ENCODE data around the gene SIGLEC8.
"Not testable (repeated sequence)": the region's sequence is repeated elsewhere in the genome, so short reads cannot be mapped to it uniquely, and the experiment has no call there.

Gene SIGLEC8

DNA sequence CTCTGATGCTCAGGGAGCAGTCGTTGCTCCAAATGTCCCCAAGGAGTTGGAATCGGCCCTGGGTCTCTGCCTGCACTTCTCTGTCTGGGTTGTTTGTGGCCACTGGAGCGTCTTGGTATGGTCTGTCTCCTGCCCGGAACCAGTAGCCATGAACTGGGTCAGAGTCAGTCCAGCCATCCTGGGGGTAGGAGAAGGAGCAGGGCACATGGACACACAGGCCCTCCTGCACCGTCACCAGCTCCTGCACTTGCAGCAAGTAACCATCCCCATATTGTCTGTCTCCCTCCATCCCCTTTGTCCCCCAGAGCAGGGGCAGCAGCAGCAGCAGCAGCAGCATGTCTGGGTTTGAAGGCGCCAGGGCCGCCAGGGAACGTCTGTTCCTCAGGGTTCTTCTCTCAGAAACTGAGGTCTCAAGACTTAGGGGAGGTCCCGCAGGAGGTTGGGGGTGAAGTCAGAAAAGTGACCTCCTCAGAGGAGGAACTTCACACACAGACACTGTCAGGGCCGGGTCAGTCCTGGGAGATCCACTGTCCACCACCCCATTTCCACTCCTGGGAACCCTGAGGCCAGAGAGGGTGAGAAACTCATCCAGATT, at the start of gene SIGLEC8:
Gene SIGLEC8 (minus strand): TSS at position 404 of the 595 bp plus-strand sequence. CDS start 67 bp downstream, at position 337.
- DNase-seq (ENCODE audit: low spot score) = no peak

DNA sequence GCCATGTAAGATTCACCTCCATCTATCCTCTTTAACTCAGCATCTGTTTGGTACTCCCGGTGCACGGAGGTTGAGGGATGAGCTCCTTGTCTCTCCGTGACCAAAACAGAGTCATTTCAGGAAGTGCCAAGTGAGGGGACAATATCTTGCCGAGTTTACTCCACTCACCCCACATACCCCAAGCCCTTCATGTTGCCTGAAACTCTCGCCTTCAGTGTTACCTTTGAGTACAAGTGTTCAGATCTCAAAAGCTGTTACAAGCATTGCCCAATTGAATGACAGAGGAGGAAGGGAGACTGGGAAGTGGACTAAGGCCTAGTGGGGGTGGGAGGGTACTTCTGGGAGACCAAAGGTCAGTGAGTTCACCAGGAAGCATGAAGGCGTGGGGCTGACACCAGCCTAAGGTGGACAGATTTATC, 49.4 kb upstream of the SIGLEC8 start:
- DNase-seq (ENCODE audit: low spot score) = no peak

DNA sequence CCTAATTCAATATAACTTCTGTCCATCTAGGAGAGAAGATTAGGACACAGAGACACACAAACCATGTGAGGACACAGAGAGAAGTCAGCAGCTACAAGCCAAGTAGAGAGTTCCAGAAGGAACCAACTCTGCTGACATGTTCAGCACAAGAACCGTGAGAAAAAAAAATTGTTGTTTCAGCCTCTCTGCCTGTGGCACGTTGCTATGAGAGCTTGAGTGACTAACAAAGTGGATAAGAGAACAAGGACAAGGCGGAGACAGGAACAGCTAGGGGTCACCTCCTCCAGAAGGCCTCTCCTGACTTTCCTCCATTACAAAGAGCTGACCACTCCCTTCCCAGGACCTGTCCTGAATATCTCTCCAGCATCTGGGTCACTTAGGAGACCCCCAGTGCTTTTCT, 48.9 kb upstream of the SIGLEC8 start:
- no peak for DNase-seq (ENCODE audit: low spot score)

DNA sequence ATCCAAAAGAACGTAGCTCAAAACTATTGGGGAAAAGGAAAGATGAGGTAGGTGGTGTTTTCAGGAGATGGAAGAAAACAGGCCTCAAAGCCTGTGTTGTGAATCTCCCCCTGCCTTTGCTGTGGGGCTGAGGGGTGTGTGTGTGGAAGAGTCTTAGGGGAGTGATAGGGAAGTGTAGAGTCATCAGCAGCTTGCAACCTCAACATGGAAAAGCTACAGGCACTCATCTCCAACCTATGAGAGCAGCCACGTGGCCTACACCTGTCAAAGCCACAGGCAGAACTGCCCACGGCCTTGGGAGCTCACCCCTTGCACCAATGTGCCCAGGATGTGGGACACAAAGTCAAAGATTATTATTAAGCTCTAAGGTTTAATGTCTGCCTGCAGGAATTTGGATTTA, 47.6 kb upstream of the SIGLEC8 start:
- no peak for DNase-seq (ENCODE audit: low spot score)

DNA sequence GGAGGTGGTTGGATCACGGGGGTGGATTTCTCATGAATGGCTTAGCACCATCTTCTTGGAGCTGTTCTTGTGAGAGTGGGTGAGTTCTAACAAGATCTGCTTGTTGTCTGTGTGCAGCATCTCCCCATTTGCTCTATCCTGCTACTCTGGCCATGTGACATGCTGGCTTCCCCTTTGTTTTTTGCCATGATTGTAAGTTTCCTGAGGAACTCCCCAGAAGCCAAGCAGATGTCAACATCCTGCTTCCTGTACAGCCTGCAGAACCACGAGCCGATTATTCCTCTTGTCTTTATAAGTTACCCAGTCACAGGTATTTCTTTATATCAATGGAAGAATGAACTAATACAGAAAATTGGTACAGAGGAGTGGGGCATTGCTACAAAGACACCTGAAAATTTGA, 45.6 kb upstream of the SIGLEC8 start:
- DNase-seq (ENCODE audit: low spot score) = no peak

DNA sequence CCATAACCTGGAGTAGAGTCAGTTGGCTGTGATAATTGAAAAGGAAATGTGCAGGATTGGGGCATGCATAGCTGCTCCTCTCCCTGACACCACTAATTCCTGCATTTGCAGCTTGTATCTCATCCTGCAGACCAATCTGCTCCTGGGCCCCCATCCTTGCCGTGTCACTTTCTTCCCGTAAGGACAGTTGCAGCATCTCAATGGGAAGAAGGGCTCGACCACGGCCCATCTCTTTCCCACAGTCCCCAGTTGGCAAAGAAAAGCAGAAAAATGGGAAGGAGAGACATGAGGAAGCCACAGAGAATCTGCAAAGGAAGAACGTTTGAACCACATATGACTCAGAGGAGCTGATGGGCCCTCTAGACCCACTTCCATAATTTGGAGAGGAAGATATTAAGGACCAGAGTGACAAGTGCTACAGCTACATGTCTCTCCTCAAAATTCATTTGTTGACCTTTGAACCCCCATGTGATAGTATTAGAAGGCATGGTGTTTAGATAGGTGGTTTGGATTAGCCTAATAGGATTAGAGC, 45.1 kb upstream of the SIGLEC8 start:
- DNase-seq (ENCODE audit: low spot score) = no peak

DNA sequence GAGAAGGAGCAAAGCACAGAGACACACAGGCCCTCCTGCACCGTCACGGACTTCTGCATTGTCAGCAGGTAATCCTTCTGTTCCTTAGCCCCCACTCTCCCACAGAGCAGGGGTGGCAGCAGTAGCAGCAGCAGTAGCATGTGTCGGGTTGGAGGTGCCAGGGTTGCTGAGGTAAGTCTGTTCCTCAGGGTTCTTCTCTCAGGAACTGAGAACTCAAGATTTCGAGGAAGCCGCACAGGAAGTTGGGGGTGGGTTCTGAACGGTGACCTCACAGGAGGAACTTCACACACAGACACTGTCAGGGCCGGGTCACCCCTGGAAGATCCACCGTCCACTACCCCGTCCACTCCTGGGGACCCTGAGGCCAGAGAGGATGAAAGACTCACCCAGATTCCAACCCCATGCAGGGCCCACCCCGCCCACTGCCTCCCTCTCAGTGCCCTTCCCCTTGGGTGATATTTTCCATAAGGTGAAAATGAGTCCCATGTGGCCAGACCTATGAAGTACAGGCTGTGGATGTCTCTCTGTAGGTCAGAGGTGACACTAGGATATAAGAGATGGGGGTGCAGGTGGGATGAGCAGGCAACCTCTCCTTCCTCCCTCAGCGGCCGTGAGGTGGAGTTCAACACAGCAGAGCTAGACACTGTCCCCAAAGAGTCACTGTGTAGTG, 43.5 kb upstream of the SIGLEC8 start, which contains the start of gene SIGLEC12:
Gene SIGLEC12 (minus strand): TSS at position 207 of the 670 bp plus-strand sequence. CDS start 67 bp downstream, at position 140.
- no peak for DNase-seq (ENCODE audit: low spot score)

DNA sequence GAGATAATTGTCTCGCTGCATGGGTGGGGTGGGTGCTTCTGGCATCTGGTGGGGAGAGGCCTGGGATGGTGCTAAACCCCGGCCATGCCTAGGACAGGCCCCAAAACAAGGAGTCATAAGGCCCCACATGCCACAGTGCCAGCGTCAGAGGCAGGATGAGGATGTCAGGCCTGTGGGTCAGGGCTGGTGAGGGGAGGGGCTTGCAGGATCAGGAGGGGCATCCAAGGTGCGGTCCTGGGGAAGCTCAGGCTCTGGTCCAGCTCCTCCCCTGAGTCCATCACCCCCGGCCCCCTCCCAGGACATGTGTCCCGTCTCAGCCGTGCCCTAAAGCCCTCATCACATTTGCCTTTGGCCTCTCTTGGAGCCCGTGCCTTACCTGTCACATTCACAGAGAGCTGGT, 42.7 kb upstream of the SIGLEC8 start:
- not testable (repeated sequence) for DNase-seq (ENCODE audit: low spot score)

DNA sequence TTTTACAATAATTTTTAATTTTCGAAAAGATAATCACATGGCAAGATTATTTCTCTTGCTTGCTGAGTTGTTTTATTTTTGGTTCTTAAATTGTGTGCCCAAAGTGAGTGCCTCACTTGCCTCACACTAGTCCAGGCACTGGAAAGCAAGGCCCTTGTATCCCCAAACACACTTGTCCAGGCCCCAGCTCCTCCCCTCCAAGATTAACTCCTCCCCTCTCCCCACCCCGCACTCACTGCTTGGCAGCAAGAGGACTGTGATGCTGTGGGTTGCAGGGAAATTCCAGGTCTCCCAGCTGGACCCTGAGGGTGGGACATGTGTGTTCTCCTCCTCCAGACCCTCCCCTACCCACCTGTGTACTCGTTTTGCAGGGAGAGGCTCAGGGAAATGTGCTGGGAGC, 39.4 kb upstream of the SIGLEC8 start:
- no peak for DNase-seq (ENCODE audit: low spot score)

DNA sequence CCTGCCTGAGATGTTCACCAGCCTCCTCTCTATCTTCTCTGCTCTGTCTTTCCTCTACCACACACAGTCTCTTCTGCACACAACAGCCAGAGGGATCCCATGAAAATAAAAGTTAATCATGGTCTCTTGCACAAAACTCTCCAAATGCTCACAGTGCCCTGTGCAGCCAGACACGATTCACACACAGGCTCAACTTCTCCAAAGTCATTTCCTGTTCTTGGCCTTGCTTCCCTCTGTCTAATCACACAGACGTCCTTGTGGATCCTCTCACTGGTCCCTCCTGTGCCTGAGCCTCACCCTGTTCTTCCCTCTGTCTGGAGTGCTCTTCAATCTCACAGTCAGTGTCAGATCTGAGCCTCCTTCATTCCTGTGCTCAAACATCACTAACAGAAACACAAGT, 35.5 kb upstream of the SIGLEC8 start:
- no peak for DNase-seq (ENCODE audit: low spot score)

DNA sequence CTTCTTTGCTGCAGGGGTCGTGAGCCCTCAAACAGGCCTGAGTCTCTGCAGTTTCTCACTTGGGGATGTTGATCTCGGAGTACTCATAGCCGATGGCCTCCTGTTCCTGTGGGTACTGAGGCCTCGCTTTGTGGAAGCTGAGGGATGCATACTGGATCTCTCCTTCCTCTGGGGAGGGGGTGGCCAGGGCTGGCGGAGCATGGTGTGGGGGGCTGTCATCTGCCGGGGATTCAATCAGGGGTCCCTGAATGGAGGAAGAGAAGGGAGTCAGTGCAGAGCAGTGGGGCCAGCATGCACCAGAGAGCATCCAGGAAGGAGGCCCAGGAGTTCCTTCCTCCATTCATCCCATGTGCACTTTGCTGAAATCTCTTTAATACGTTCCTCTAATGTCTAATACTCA, 33.3 kb upstream of the SIGLEC8 start:
- no peak for DNase-seq (ENCODE audit: low spot score)

DNA sequence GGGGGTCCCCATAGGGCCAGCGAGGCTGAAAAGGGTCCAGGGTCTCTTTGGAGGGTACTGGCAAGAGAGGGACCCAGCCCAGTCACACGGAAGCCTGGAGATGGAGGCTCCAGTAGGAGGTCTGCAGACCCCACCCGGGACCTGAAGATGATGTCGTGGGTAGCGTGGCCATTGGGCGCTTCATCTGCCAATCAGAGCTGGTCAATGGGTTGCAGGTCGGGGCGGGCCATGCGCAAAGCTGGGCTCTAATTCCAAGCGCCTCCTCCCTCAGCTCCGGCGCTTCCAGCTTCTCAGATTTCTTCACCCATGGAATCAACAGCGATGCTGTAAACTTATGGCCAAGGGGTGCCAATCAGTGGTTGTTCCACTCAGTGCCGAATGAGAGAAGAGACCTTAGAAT, 32.4 kb upstream of the SIGLEC8 start:
- DNase-seq (ENCODE audit: low spot score) = no peak

DNA sequence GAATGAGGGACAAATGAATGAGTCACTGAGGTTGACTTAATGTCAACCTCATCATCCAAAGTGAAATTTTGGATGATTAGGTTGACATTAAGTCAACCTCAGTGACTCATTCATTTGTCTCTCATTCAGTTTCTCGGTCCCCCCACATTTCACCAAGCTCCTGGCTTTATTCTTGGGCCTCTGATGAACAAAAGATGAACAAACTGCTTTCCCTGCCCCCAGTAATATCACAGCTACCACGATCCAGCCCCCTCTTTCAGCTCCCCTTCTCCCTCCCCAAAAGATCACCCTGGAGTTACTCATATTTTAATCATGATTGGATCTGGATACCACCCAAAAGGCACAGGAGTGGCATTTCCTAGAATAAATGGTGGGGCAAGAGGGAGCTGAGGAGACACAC, 30.9 kb upstream of the SIGLEC8 start:
- DNase-seq (ENCODE audit: low spot score) = no peak

DNA sequence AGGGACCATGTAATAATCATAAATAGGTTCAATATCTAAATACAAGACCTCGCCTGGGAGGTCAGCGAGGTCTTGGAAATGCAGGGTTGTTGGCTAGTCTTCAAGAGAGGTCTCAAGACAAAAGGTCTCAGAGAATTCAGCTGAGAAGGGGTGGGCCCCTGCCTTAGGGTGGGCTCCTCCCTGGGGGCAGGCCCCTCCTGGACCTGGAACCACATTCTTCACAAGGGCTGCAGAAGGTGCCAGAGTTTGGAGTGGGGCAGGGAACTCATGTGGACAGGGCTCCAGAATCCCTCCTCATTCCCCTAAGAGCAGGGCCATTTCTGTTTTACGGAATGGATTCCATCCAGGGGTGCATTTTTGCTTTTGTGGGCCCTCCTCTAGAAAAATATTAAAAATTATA, 30.2 kb upstream of the SIGLEC8 start:
- no peak for DNase-seq (ENCODE audit: low spot score)

DNA sequence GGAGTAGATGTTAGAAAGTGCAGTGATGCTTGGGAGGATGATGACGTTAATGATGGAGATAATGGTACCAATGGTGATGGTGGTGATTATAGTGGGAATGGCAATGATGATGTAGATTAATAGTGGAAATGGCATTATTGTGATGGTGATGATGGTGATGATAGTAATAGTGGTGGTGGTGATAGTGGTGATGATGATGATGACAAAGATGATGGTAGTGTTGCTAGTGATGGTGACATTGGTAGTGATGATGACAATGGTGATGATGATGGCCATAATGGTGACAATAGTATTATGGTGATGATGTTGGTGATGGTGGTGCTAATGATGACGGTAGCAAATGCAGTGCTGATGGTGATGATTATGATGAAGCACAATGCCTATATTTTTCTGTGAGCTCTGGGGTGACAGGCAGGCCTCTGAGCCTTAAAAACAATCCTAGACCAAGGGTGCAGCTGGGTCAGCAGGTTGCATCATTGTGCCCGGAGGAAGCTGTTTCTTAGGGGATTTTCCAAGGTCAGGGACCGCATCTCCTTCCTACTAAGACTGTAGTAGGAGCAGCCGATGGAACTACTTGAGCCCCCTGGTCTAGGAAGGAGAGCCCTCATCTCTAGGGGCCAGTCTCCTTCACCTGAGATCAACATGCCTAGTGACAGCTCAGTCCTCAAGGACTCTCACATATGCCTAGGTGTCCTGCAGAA, 27.9 kb upstream of the SIGLEC8 start:
- DNase-seq (ENCODE audit: low spot score) = no peak

DNA sequence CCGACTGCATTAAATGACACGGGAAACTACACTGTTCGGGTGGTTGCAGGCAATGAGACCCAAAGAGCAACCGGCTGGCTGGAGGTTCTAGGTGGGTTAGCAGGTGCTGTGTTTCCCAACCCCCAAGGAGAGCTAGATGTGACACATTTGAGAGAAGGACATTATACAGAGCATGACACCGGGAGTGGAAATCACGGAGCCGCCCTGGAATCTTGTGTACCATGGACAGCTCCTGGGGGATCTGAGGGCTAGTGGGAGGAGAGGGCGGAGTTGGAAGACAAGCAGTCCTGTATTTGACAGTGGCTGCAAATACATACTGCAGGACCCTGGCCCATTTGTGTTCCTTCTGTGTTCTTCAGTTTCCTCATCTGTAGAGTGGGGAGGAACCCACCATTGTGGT, 22.3 kb upstream of the SIGLEC8 start:
- no peak for DNase-seq (ENCODE audit: low spot score)

DNA sequence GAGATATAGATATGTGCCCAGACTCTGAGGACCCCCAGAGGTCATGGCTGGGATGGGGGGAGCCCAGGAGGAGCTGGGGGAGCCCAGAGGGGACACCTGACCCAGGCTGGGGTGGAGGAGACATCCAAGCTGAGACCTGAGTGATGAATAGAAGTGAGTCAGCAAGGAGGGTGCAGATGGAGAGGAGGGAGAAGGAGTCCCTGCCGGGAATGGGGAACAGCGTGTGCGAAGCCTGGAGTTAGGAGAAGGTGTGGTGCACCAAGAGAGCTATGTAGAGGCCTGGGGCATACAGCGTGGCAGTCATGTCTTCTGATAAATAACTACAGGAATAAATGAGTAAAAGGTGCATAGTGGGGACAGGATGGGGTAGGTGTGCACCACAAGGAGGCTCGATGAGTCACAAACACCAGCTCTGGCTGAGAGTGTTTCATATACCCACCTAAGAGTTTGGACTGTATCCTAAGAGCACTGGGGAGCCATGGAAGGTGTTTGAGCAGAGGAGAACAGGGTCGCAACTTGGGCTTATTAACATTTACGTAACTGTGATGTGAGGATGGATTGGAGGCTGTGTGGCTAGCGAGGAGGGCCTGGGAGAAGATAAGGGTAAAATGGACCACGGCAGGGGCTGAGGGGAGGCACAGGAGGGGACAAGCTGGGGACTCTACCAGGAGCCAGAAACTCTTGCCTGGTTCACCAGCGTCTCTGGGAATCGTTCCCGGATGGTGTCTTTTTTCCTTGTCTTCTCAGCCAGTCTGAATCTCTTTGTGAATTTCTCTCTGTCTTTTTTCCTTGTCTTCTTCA, 21.5 kb upstream of the SIGLEC8 start:
- DNase-seq (ENCODE audit: low spot score) = no peak

DNA sequence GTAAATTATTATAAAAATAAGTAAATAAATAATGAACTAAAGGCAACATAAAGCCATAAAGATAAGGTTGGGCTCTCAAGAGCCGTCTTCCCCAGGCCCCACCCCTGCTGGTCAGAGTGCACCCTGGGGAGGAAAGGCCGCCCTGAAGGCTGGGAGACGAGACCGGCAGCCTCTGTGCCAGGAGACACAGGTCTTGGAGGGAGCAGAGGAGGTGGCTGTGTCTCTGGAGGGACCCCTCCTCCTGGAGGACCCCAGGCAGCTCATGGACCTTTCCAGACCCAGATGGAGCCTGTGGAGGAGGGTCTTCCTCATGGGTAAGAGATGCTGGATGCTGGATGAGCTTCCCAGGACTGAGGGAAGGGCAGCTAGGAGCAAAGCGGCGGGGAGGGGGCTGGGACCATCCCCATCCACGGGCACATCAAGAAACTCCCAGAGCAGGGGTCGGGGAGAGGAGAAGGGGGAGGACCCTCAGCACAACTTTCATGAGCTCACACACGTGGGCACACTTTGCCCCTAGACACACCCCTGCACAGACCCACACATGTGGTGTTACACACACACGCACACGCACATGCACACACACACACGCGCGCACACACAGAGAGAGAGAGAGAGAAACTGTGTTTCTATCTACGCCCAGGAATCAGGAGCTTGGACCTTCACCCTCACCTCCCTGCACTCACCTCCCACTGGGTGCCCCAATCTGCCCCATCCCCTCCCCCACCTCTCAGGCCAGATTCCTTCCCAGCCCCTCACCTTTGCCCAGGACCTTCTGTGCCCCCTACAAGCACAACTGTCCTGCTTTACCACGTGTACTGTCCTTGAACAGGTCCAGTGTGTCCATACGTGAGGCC, 20.4 kb upstream of the SIGLEC8 start, which contains the start of gene CEACAM18:
Gene CEACAM18 (plus strand): TSS at position 159 of the 854 bp plus-strand sequence.
- no peak for DNase-seq (ENCODE audit: low spot score)

DNA sequence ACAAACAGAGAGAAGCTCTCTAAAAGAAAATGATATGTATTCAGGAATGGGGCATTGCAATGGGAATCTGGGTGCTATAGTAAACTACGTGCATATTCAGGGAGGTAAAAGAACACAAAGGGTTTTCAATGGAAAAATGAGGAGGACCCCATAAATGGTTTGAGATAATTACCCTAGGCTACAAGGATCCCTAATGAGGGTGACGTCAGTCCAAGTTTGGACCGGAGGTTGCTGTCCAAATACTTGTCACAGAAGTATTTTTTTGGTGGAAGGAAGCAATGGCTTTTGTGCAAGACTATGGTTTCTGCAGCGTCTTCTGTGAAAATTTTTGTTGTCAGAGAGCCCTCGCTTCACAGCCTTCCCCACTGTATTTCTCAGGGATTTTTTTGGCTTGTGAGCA, 19.1 kb upstream of the SIGLEC8 start:
- no peak for DNase-seq (ENCODE audit: low spot score)

DNA sequence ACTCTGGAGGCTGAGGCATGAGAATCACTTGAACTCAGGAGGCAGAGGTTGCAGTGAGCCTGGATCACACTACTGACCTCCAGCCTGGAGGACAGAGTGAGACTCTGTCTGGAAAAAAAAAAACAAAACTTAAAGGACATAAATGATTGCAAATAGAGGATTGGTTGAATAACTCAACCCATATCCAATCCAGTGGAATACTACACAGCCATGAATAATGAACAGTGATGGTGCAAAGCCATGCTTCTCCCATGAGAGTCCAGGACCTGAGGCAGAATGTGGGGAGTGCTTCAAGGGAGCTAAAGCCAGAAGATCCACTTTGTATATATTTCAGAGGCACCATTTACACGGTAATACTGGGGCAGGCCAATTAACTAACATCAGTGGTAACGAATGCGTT, 17.9 kb upstream of the SIGLEC8 start:
- DNase-seq (ENCODE audit: low spot score) = no peak
